ENCODE results near the gene CEP164.

The CEP164 gene

DNA sequence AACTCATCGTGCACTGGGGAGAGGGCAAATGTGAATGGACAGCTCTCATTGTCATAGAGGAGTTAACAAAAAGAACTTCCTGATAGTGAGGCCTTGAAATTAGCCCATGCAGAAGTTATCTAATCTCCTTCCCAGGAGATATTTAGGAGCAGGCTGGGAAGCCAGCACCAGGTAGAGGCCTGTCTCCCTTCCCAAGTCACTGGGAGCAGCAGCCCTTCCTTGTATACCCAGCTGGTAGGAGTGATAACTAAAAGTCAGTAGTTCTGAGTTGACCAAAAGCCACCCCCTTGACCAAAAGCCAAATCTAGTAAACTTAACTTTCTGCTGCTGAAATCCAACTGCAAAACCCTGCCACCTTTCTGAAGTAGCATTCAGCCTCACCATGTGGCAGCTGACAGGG, 37.9 kb upstream of the CEP164 start:
- no peak for TF ChIP-seq TAF1 (IDR thresholded peaks at IDR 0.05; ENCODE audit: low read depth, low read length)
- no peak for TF ChIP-seq POLR2A (IDR thresholded peaks at IDR 0.05; ENCODE audit: low read depth, low read length)
- TF ChIP-seq SPI1 (IDR thresholded peaks at IDR 0.05; ENCODE audit: low read depth, low read length) = no peak
- no peak for TF ChIP-seq POU2F2 (IDR thresholded peaks at IDR 0.05; ENCODE audit: low read depth, low read length)
- no peak for TF ChIP-seq PAX5 (IDR thresholded peaks at IDR 0.05; ENCODE audit: insufficient read depth, low read length, severe bottlenecking)
- TF ChIP-seq POLR2AphosphoS5 (IDR thresholded peaks at IDR 0.05; ENCODE audit: low read depth, low read length) = no peak
- FAIRE-seq (no peak), DNase-seq (ENCODE audit: insufficient read length, low spot score) (no peak)

DNA sequence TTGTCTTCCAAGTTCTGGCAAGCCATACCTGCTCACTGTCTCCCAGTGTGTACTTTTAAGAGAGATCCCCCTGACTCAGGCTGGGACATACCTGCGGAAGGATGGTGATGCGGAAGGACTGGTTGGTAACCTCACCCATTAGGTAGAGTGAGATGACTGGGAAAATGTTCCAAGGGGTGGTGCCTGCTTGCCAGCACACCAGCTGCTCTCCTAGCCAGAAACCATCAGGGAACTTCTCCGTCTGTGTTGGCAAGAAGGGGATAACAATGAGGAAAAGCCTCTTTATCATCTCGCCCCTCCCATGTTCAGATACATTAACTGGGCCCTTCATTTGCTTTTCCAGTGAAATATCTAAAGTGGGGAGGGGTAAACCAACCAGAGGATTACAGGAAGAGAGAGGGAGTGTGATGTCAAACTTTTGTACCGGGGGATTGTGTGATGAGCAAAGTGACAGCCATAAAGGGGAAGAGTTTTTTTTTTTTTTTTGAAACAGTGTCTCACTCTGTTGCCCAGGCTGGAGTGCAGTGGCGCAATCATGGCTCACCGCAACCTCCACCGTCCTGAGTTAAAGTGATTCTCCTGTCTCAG, 36.8 kb upstream of the CEP164 start, which contains the start of gene BACE1-AS:
TSS of gene BACE1-AS (plus strand) at position 538 of the 588 bp plus-strand sequence.
- no peak for DNase-seq (ENCODE audit: insufficient read length, low spot score)
- no peak for FAIRE-seq
- TF ChIP-seq POLR2AphosphoS5 (IDR thresholded peaks at IDR 0.05; ENCODE audit: low read depth, low read length) = no peak
- no peak for TF ChIP-seq TAF1 (IDR thresholded peaks at IDR 0.05; ENCODE audit: low read depth, low read length)

DNA sequence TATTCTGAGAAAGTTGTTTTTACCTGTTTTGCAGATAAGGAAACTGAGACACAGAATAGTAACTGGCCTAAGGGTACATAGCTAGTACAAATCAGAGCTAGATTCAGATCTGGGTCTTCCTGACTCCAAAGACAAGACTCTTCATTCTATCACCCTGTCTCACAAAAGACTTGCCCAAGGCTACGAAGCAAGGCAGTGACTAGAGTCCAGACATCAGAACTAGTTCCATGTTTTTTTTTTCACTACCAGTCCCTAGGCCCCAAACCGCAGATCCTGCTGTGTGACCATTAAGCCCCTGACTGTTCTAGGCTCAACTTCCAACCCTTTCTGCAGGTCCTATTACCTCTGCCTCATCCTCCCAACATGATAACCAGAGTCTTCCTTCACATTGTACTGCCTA, 35.0 kb upstream of the CEP164 start:
- DNase-seq (ENCODE audit: insufficient read length, low spot score) = no peak
- no peak for TF ChIP-seq POLR2A (IDR thresholded peaks at IDR 0.05; ENCODE audit: low read depth, low read length)
- TF ChIP-seq SPI1 (IDR thresholded peaks at IDR 0.05; ENCODE audit: low read depth, low read length) = no peak
- TF ChIP-seq POLR2AphosphoS5 (IDR thresholded peaks at IDR 0.05; ENCODE audit: low read depth, low read length) = no peak
- no peak for TF ChIP-seq TAF1 (IDR thresholded peaks at IDR 0.05; ENCODE audit: low read depth, low read length)
- TF ChIP-seq PAX5 (IDR thresholded peaks at IDR 0.05; ENCODE audit: insufficient read depth, low read length, severe bottlenecking) = no peak
- no peak for FAIRE-seq

DNA sequence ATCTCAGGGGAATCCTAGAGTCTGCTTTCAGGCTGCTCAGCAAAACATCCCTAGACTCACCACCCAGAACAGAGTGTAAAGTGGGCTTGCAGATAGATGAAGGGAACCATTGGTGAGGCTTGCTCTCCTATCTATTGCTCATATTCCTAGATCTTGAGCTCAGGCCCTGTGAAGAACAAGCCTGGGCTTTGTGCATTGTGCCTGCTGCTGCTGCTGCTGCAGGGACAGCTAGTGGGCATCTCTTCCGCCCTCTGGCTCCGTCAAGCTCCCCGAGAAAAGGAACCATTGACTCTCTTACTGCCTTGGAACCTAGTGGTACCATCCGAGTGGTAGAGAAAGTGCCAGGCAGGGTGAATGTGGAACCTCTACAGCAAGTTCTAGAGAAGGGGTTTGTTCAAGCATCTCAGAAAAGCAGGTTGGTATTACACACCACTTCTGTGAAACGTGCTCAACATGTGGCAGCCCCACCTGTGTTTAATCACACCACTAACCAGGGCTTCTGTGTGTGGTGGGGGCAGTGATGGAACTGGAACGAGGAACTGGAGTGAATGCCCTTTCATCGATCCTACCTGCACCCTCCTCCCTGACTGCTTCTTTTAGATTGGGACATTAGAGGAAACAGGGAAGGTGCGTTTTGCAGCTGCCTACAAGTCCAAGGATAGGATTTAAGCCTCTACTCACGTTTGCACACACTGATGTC, 32.1 kb upstream of the CEP164 start:
- DNase-seq (ENCODE audit: insufficient read length, low spot score) (no peak), FAIRE-seq (no peak)
- no peak for TF ChIP-seq POLR2AphosphoS5 (IDR thresholded peaks at IDR 0.05; ENCODE audit: low read depth, low read length)
- no peak for TF ChIP-seq PAX5 (IDR thresholded peaks at IDR 0.05; ENCODE audit: insufficient read depth, low read length, severe bottlenecking)
- no peak for TF ChIP-seq SPI1 (IDR thresholded peaks at IDR 0.05; ENCODE audit: low read depth, low read length)
- TF ChIP-seq TAF1 (IDR thresholded peaks at IDR 0.05; ENCODE audit: low read depth, low read length) = no peak
- TF ChIP-seq POLR2A (IDR thresholded peaks at IDR 0.05; ENCODE audit: low read depth, low read length) = no peak
- no peak for TF ChIP-seq POU2F2 (IDR thresholded peaks at IDR 0.05; ENCODE audit: low read depth, low read length)

DNA sequence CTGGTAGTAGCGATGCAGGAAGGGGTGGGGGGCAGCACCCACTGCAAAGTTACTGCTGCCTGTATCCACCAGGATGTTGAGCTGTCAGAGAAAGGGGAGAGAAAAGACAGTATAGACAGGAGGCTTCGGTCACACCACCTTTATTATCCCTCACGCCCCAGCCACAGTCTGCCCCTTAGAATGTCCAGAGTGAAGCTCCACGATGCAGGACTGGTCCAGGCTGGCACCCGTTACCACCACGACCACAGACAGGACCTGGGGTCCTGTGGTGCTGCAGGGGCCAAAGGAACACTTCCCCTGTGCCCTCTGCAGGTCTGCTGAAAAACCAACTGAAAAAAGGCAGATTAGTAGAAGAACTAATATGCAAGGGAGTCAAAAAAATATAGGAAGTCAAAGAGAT, 30.8 kb upstream of the CEP164 start:
- DNase-seq (ENCODE audit: insufficient read length, low spot score) = no peak

DNA sequence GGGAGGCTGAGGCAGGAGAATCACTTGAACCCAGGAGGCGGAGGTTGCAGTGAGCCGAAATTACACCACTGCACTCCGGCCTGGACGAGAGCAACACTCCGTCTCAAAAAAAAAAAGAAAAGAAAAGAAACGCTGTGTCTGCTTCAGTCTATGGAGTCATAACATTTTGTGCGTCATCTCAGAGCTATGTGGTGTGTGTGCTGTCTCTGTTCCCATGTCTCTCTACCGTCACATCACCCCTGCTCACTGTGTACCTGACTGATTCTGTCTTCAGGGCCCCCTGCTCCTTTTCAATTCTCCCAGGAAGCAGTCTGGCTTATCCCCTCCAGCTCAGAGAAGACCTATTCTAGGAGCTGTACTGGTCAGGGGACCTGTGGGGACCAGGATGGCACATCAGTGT, 29.5 kb upstream of the CEP164 start:
- TF ChIP-seq POLR2A (IDR thresholded peaks at IDR 0.05; ENCODE audit: low read depth, low read length) = no peak
- no peak for TF ChIP-seq POU2F2 (IDR thresholded peaks at IDR 0.05; ENCODE audit: low read depth, low read length)
- no peak for TF ChIP-seq SPI1 (IDR thresholded peaks at IDR 0.05; ENCODE audit: low read depth, low read length)
- no peak for TF ChIP-seq POLR2AphosphoS5 (IDR thresholded peaks at IDR 0.05; ENCODE audit: low read depth, low read length)
- TF ChIP-seq PAX5 (IDR thresholded peaks at IDR 0.05; ENCODE audit: insufficient read depth, low read length, severe bottlenecking) = no peak
- FAIRE-seq (no peak), DNase-seq (ENCODE audit: insufficient read length, low spot score) (no peak)

More for the DNA sequence above, 30.8 kb upstream of the CEP164 start:
- TF ChIP-seq TAF1 (IDR thresholded peaks at IDR 0.05; ENCODE audit: low read depth, low read length) (no peak), SPI1 (IDR thresholded peaks at IDR 0.05; ENCODE audit: low read depth, low read length) (no peak), PAX5 (IDR thresholded peaks at IDR 0.05; ENCODE audit: insufficient read depth, low read length, severe bottlenecking) (no peak), POU2F2 (IDR thresholded peaks at IDR 0.05; ENCODE audit: low read depth, low read length) (no peak), POLR2AphosphoS5 (IDR thresholded peaks at IDR 0.05; ENCODE audit: low read depth, low read length) (no peak), POLR2A (IDR thresholded peaks at IDR 0.05; ENCODE audit: low read depth, low read length) (no peak)
- no peak for FAIRE-seq

DNA sequence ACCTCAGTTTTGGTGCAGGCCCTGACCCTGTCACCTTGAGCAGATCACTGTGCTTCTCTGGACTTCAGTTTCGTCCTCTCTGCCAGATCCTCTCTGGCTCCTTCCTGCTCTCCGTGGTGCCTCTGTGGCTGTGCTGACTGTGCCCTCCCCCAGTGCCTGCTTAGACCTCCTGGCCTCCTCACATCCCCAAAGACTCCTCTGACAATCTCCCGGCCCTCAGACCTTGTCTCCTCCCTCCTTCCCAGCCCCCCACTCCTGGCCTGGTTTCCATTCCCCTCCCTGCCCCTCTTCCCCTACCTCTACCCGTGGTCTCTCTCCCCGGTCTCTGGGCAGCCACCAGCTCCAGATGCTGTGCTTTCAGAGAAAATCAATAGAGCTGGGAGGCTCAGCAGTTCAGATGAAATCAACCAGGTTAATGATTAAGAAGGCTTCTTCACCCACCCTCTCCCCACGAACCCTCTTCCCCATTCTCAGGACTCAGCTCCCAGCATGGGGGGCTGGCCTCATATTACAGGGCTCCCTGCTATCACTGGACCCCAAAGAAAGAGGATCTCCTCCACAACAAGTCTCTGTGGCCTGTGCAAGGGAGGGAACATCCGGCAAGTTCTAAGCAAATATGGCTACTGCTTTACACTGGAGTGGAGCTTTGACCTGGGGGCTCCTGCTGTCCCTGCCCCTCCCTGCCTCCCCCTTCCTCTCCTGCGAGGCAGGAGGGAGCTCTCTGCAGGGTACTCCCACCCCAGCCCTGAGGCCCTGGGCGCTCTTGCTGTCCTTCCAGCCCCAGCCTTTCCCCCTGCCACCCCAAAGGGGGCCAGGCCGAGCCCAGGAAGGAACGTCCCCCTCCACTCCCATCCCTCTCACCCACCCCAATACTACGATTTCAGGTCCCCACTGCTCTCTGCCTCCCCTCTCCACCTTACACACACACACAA, 28.0 kb upstream of the CEP164 start:
- TF ChIP-seq POU2F2 (IDR thresholded peaks at IDR 0.05; ENCODE audit: low read depth, low read length) (no peak), PAX5 (IDR thresholded peaks at IDR 0.05; ENCODE audit: insufficient read depth, low read length, severe bottlenecking) (no peak), POLR2AphosphoS5 (IDR thresholded peaks at IDR 0.05; ENCODE audit: low read depth, low read length) (no peak), TAF1 (IDR thresholded peaks at IDR 0.05; ENCODE audit: low read depth, low read length) (no peak), SPI1 (IDR thresholded peaks at IDR 0.05; ENCODE audit: low read depth, low read length) (no peak), POLR2A (IDR thresholded peaks at IDR 0.05; ENCODE audit: low read depth, low read length) (no peak)
- no peak for FAIRE-seq
- no peak for DNase-seq (ENCODE audit: insufficient read length, low spot score)

DNA sequence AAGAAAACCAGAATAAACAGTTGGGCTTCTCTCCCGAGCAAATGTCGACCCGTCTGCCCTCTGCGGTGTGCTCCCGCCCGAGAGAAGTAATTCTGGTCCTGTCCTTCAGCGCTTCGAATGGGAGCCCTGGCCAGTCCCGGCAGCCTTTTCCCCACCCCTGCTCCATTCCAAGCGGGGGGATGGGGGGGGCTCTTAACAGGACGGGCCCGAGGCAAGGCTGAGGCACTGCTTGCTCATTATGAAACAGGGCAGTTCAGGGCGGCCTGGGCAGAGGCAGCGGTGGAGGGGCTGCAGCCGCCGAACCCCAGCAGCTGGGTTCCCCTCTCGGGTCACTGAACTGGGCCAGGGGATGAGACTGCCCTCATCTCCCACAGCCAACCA, 27.4 kb upstream of the CEP164 start:
- DNase-seq (ENCODE audit: insufficient read length, low spot score) (no peak), FAIRE-seq (no peak)
- TF ChIP-seq POLR2AphosphoS5 (IDR thresholded peaks at IDR 0.05; ENCODE audit: low read depth, low read length) (no peak), POU2F2 (IDR thresholded peaks at IDR 0.05; ENCODE audit: low read depth, low read length) (no peak), POLR2A (IDR thresholded peaks at IDR 0.05; ENCODE audit: low read depth, low read length) (no peak), PAX5 (IDR thresholded peaks at IDR 0.05; ENCODE audit: insufficient read depth, low read length, severe bottlenecking) (no peak), SPI1 (IDR thresholded peaks at IDR 0.05; ENCODE audit: low read depth, low read length) (no peak), TAF1 (IDR thresholded peaks at IDR 0.05; ENCODE audit: low read depth, low read length) (no peak)

DNA sequence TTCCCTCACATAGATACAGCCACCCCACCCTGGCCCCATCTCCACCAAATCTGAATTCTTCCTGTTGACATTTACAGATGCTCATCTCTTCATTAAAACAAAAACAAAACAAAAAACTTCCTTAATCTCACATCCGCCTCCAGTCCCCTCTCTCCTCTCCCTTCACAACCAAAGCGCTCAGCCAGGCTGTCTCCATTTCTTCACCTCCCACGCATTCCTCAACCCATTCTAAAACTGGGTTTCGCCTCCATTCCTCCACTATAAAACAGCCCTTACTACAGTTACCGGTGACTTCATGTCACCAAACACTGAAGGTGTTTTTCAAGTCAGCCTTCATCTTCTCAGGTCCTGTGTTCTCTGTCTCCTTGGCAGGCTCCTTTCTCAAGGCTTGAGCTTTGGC, 26.9 kb upstream of the CEP164 start:
- no peak for TF ChIP-seq POU2F2 (IDR thresholded peaks at IDR 0.05; ENCODE audit: low read depth, low read length)
- TF ChIP-seq POLR2A (IDR thresholded peaks at IDR 0.05; ENCODE audit: low read depth, low read length) = no peak
- TF ChIP-seq POLR2AphosphoS5 (IDR thresholded peaks at IDR 0.05; ENCODE audit: low read depth, low read length) = no peak
- TF ChIP-seq SPI1 (IDR thresholded peaks at IDR 0.05; ENCODE audit: low read depth, low read length) = no peak
- TF ChIP-seq PAX5 (IDR thresholded peaks at IDR 0.05; ENCODE audit: insufficient read depth, low read length, severe bottlenecking) = no peak
- no peak for TF ChIP-seq TAF1 (IDR thresholded peaks at IDR 0.05; ENCODE audit: low read depth, low read length)
- FAIRE-seq (no peak), DNase-seq (ENCODE audit: insufficient read length, low spot score) (no peak)

Data from GM12891 (cell line).